ENCODE results near the gene TEX51.

- no peak for TF ChIP-seq CTCF (IDR thresholded peaks at IDR 0.05)
- TF ChIP-seq EP300 (IDR thresholded peaks at IDR 0.05) = no peak
- no peak for TF ChIP-seq POLR2A (IDR thresholded peaks at IDR 0.05; ENCODE audit: low read depth)
- no peak for TF ChIP-seq POLR2AphosphoS5 (IDR thresholded peaks at IDR 0.05)
Measured at GRCh38 chr2:126858013-126858412, 40.7 kb upstream of the TEX51 start.

Measured in esophagus muscularis mucosa (tissue), 4 donors.